ENCODE measurements around the gene PLET1. TPM values are rescaled to one million over a fixed set of nuclear protein-coding genes. Genes with fewer than 3 reads are reported as not detected.

The PLET1 gene
- total RNA-seq, 1 experiment from 2014 or later: 0.26 TPM

GRCh38 chr11:112274007-112274783 lies 13.5 kb upstream of the PLET1 start:
- ChIA-PET CTCF (no interaction called here), POLR2A (ENCODE audit: unreplicated experiment) (no interaction called here)
- no TSS peak for BruUV-seq (replicated peaks)
- no peak overlapping the region for H3K27ac ChIP-seq (ENCODE audit: low read length)
- H3K4me3 ChIP-seq (ENCODE audit: low read length): no peak overlapping the region
- no peaks in the 10 kb centered on the region for H3K9me3 ChIP-seq (ENCODE audit: low read length)
- no peaks in the 10 kb centered on the region for H3K9me2 ChIP-seq (replicated peaks; ENCODE audit: low read length)
- ATAC-seq: no peak
- TF ChIP-seq CTCF (conservative IDR thresholded peaks at IDR 0.05; ENCODE audit: low read depth, low read length) (no peak), EZH2phosphoT487 (IDR thresholded peaks at IDR 0.05; ENCODE audit: borderline replicate concordance, low read length) (no peak), EZH2 (IDR thresholded peaks at IDR 0.05; ENCODE audit: low read length, unreplicated experiment) (no peak)
- H3K27me3 ChIP-seq (ENCODE audit: low read length): no peaks in the 10 kb centered on the region
- no peak overlapping the region for H3K4me2 ChIP-seq (ENCODE audit: low read length)
- H2AFZ ChIP-seq (ENCODE audit: low read length): no peak overlapping the region
- H3K9ac ChIP-seq (ENCODE audit: low read length): no peak overlapping the region
- H3K79me2 ChIP-seq (ENCODE audit: low read length): no peaks in the 10 kb centered on the region
- H3K4me1 ChIP-seq (ENCODE audit: insufficient read depth, low read length): no peaks in the 10 kb centered on the region
- intact Hi-C loops (cut with micrococcal nuclease): no loop called here
- no peak for DNase-seq
- no peaks in the 10 kb centered on the region for H3F3A ChIP-seq (ENCODE audit: low read length, unreplicated experiment)
- no peaks in the 10 kb centered on the region for H3K36me3 ChIP-seq (ENCODE audit: low read depth, low read length)
- no peaks in the 10 kb centered on the region for H4K20me1 ChIP-seq (ENCODE audit: low read length)

GRCh38 chr11:112273066-112273465 lies 12.4 kb upstream of the PLET1 start:
- Histone ChIP-seq H3K9me2 (replicated peaks; ENCODE audit: low read length) (no peaks in the 10 kb centered on the region), H3K36me3 (ENCODE audit: low read depth, low read length) (no peaks in the 10 kb centered on the region), H2AFZ (ENCODE audit: low read length) (no peak overlapping the region), H3K79me2 (ENCODE audit: low read length) (no peaks in the 10 kb centered on the region), H3K4me2 (ENCODE audit: low read length) (no peak overlapping the region), H3K9me3 (ENCODE audit: low read length) (no peaks in the 10 kb centered on the region), H3K9ac (ENCODE audit: low read length) (no peak overlapping the region), H3K27me3 (ENCODE audit: low read length) (no peaks in the 10 kb centered on the region), H3F3A (ENCODE audit: low read length, unreplicated experiment) (no peaks in the 10 kb centered on the region), H4K20me1 (ENCODE audit: low read length) (no peaks in the 10 kb centered on the region), H3K4me1 (ENCODE audit: insufficient read depth, low read length) (no peaks in the 10 kb centered on the region), H3K27ac (ENCODE audit: low read length) (no peak overlapping the region), H3K4me3 (ENCODE audit: low read length) (no peak overlapping the region)
- intact Hi-C loops (cut with micrococcal nuclease): no loop called here
- no peak for ATAC-seq
- ChIA-PET CTCF (no interaction called here), POLR2A (ENCODE audit: unreplicated experiment) (no interaction called here)
- DNase-seq: no peak
- TF ChIP-seq EZH2 (IDR thresholded peaks at IDR 0.05; ENCODE audit: low read length, unreplicated experiment) (no peak), EZH2phosphoT487 (IDR thresholded peaks at IDR 0.05; ENCODE audit: borderline replicate concordance, low read length) (no peak), CTCF (conservative IDR thresholded peaks at IDR 0.05; ENCODE audit: low read depth, low read length) (no peak)
- BruUV-seq (replicated peaks): no TSS peak

- H3K9ac ChIP-seq (ENCODE audit: low read length): no peak overlapping the region
- no peaks in the 10 kb centered on the region for H3K27me3 ChIP-seq (ENCODE audit: low read length)
- ChIA-PET POLR2A (ENCODE audit: unreplicated experiment) (no interaction called here), CTCF (no interaction called here)
- no TSS peak for BruUV-seq (replicated peaks)
- no peak for DNase-seq
- no peak for TF ChIP-seq CTCF (conservative IDR thresholded peaks at IDR 0.05; ENCODE audit: low read depth, low read length)
- TF ChIP-seq EZH2 (IDR thresholded peaks at IDR 0.05; ENCODE audit: low read length, unreplicated experiment): no peak
- TF ChIP-seq EZH2phosphoT487 (IDR thresholded peaks at IDR 0.05; ENCODE audit: borderline replicate concordance, low read length): no peak
- no peaks in the 10 kb centered on the region for H3K4me1 ChIP-seq (ENCODE audit: insufficient read depth, low read length)
- H3K27ac ChIP-seq (ENCODE audit: low read length): no peak overlapping the region
- no peaks in the 10 kb centered on the region for H4K20me1 ChIP-seq (ENCODE audit: low read length)
- H3K4me3 ChIP-seq (ENCODE audit: low read length): no peak overlapping the region
- no peaks in the 10 kb centered on the region for H3K9me2 ChIP-seq (replicated peaks; ENCODE audit: low read length)
- H3K4me2 ChIP-seq (ENCODE audit: low read length): no peak overlapping the region
- H3K36me3 ChIP-seq (ENCODE audit: low read depth, low read length): no peaks in the 10 kb centered on the region
- no peaks in the 10 kb centered on the region for H3K79me2 ChIP-seq (ENCODE audit: low read length)
- intact Hi-C loops (cut with micrococcal nuclease): no loop called here
- no peaks in the 10 kb centered on the region for H3K9me3 ChIP-seq (ENCODE audit: low read length)
- H3F3A ChIP-seq (ENCODE audit: low read length, unreplicated experiment): no peaks in the 10 kb centered on the region
- ATAC-seq: no peak
- no peak overlapping the region for H2AFZ ChIP-seq (ENCODE audit: low read length)
Measured at GRCh38 chr11:112271242-112271641, 10.6 kb upstream of the PLET1 start.

All from PC-3 (cell line).